ENCODE results near the gene NIPAL3. TPM values are rescaled to one million over a fixed set of nuclear protein-coding genes. Genes with fewer than 3 reads are reported as not detected.
"Not testable (repeated sequence)": the region's sequence is repeated elsewhere in the genome, so short reads cannot be mapped to it uniquely, and the experiment has no call there.

The NIPAL3 gene
- total RNA-seq, 1 donor from 2014 or later = 31.8 TPM

DNA sequence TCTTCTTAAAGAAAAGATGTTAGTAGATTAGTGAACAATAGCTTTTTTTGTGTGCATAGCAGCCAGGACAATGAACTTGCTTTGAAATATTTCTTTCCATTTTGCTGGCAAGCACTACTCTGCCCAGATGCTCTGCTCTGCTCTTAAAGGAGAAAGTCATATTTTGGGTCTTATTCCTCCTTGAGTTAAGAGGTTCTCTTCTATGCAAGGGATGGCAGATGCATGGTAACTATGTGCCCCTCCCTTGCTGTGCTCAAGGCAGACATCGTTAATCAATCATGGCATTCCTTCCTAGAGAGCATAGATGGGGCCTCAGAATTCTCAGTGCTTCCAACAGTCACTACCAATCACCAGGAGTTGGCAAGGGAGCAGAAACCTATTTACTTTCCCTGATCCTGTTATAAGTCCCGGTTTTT, 27.6 kb downstream of the NIPAL3 start:
- no peak for ATAC-seq (ENCODE audit: poor library complexity)
- DNase-seq = no peak
- intact Hi-C loops (cut with DNase I) = no loop called here

DNA sequence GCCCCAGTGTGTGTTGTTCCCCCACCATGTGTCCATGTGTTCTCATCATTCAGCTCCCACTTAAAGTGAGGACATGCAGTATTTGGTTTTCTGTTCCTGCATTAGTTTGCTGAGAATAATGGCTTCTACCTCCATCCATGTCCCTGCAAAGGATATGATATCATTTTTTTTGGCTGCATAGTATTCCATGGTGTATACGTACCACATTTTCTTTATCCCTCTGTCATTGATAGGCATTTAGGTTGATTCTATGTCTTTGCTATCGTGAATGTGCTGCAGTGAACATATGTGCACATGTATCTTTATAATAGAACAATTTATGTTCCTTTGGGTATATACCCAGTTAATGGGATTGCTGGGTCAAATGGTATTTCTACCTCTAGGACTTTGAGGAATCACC, 30.8 kb downstream of the NIPAL3 start:
- ATAC-seq (ENCODE audit: poor library complexity); intact Hi-C loops (cut with DNase I); DNase-seq: not testable (repeated sequence)

DNA sequence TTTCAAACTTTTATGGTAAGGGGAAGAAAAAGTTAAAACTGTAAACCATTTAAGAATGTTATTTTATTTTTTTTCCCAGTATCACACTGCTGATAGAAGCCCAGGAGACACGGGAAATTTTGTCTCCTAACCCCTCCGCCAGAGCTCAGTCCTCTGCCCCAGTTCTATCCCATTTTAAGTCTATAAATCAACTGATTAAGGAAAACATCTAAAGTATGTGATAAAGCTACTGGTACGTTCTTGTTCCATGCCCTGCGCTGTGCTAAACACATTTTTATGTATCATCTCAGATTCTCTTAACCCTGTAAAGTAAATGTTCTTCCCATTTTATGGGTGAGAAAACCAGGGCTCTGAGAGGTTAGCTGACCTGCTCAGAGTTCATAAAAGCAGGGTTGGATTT, 34.7 kb downstream of the NIPAL3 start:
- ATAC-seq (ENCODE audit: poor library complexity) (no peak), DNase-seq (no peak)
- intact Hi-C loops (cut with DNase I) = no loop called here

DNA sequence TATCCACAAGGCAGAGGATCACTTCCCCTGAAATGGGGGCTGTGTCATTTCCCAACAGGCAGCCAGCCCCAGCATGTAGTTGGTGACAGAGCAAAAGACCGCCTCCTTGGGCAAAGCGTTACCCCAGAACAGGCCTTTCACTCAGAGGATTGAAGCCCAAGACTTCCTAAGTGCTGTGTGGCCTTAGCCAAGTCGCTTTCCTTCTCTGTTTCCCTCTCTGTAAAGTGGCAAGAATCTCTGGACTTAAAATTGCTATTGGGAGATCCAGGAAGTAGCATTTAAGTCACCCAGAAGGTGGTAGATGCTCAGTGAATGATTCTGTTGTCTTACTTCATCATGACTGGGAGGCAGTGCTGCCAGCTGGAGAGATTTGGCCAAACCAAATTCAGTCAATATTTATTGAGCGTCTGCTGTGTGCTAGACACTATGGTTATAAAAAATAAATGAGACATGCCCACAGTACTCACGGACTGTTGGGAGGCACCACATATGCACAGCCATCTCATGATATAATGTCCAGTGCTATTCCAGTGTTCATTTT, 35.3 kb downstream of the NIPAL3 start:
- intact Hi-C loops (cut with DNase I) = no loop called here
- no peak for ATAC-seq (ENCODE audit: poor library complexity)
- no peak for DNase-seq

DNA sequence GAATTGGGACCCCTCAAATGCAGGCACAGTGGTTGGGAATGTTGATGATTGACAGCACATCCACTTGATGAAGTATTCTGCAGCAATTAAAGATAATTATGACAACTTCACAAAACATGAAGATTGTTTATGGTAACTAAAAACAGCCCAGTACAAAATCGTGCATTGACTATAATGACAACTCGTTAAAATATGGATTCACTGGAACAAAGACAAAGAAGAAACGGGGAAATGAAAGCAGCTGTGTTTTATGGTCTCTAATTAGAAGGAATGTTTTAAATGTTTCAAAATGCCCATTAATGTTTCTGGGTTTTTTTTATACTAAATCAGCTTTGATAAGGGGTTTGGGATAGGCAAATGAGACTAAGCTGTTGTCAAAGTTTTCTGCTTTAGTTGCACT, 36.1 kb downstream of the NIPAL3 start:
- DNase-seq (no peak), ATAC-seq (ENCODE audit: poor library complexity) (no peak)
- intact Hi-C loops (cut with DNase I) = no loop called here

GRCh38 chr1:24452922-24453485, 37.4 kb downstream of the NIPAL3 start:
- ATAC-seq (ENCODE audit: poor library complexity) (no peak), DNase-seq (no peak)
- intact Hi-C loops (cut with DNase I) = no loop called here

DNA sequence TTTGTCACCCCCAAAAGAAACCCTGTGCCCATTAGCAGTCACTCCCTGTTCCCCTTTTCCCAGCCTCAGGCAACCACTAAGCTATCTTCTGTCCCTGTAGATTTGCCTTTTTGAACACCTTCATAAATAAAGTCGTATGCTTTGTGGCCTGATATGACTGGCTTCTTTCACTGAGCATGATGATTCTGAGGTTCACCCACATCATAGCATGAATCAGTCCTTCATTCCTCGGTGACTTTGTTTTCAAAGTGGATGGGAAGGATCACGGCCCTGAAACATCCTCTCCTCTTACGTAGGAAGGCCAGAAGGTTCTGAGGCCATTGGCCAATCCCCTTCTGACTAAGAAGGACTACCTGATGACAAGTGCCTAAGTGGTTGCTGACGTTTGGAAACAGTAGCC, 39.1 kb downstream of the NIPAL3 start:
- DNase-seq (no peak), ATAC-seq (ENCODE audit: poor library complexity) (no peak)
- intact Hi-C loops (cut with DNase I) = no loop called here

DNA sequence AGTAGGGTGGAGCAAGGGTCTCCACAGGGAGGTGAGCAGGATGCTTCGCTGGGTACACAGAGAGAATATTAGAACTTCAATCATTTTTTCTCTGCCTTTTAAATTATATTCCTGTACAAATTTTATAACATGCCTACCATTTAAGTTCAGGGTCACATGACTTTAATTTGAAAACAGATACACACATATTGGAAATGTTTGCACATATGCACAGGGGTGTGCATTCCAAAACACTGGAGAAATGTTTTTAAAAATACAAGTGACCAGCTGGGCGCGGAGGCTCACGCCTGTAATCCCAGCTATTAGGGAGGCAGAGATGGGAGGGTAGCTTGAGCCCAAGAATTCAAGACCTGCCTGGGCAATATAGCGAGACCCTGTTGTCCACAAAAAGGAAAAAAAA, 39.7 kb downstream of the NIPAL3 start:
- no peak for ATAC-seq (ENCODE audit: poor library complexity)
- intact Hi-C loops (cut with DNase I) = no loop called here
- DNase-seq = no peak

DNA sequence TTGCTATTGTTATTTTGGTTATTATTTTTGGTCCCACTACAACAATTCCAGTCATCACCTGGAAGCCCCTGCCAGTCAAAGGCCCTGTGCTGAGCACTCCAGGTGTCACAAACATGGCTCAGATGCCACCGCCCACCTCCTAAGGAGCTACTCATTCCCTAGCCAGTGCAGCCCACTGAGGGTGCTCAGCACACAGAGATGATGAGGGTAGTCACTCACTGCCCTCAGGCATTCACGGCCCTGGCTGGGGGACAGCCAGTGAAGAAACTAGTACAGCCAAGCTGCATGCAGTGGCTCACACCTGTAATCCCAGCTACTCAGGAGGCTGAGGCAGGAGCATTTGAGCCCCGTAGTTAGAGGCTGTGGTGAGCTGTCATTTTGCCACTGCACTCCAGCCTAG, 42.3 kb downstream of the NIPAL3 start:
- intact Hi-C loops (cut with DNase I) = no loop called here
- no peak for DNase-seq
- no peak for ATAC-seq (ENCODE audit: poor library complexity)

DNA sequence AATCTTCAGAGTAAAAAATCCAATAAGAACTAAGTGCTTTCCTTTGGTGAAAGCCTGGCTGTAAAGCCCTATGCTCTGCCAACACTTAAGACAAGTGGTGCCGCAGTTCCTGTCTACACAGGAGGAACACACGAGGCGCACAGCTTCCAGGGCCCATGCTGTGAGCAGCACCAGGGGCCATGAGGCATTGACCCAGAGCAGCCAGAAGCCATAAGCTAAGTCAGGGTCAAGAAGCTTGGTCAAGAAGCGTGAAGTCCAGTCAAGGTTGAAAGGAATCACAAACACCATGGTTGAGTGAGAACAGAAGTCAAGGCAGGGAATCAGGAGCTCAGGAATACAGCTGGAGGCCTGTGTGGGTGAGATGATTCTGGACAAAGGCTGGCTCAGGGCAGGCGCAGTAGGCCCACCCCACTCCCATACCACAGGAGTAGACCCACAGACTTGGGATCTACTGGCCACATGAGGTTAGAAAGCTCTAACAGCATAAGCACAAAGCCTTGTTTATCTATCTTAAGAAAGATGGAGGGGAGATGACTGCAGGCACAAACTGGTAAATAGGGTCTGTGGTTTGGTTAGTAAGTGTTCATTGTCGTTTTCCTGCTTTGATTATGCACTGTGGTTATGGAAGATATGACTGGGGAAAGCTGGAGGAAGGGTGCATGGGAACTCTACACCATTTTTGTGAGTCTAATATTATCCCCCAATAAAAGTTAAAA, 44.1 kb downstream of the NIPAL3 start:
- intact Hi-C loops (cut with DNase I) = no loop called here
- no peak for ATAC-seq (ENCODE audit: poor library complexity)
- DNase-seq = no peak

DNA sequence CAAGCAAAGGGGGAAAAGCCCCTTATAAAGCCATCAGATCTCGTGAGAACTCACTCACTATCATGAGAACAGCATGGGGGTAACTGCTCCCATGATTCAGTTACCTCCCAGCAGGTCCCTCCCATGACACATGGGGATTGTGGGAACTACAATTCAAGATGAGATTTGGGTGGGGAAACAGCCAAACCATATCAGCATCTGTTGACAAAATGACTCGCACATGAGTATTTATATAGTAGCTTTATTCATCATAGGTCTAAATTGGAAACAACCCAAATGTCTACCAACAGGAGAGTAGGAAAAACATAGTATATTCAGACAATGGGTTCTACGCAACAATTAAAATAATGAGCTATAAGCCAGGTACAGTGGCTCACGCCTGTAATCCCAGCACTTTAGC, 46.5 kb downstream of the NIPAL3 start:
- intact Hi-C loops (cut with DNase I); DNase-seq; ATAC-seq (ENCODE audit: poor library complexity): not testable (repeated sequence)

DNA sequence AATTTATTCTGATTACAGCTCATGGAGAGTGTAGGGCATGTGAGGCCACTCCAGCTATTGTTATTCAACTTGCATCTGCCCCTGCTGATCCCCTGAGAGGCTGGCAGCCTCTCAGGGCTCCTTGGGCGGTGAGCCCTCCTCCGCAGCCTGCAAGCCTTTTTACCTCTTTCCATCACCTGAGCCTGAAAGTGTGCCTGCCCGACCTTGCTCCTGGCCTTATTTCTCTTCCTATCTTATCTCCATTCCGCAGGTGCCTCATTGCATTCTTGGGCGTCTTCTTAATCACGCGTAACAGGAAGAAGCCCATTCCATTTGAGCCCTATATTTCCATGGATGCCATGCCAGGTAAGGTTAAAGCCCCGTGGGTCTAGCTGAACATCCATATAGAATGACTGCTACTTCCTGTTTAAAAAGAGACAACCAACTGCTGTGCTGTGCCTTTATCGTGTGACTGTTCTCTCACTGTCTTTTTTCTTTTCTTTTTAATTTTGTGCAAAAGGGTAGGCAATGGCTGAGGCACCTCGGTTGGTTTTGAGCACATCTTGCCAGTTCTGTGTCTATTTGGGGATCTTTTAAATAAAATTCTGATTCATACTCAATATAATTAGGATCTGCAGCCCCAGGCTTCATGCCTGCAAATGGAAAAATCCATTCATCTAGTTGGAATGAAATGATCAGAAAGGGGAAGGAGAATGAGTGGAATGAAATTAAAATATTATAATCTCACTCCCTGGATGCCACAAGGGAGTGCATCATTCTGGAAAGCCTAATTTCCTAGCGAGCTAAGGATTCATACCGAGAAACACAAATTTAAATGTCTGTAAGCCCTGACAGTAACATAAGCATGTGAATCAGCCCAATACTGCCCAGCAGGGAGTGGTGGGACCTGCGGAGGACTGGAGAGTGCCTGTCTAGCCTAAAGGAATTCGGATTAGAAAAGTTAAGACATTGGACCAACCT, 48.5 kb downstream of the NIPAL3 start:
- ATAC-seq (ENCODE audit: poor library complexity) = no peak
- intact Hi-C loops (cut with DNase I) = no loop called here
- no peak for DNase-seq

- ATAC-seq (ENCODE audit: poor library complexity) (no peak), DNase-seq (no peak)
- intact Hi-C loops (cut with DNase I) = no loop called here
Observed at GRCh38 chr1:24465099-24465498, 49.5 kb downstream of the NIPAL3 start.

GRCh38 chr1:24465638-24466037, 50.0 kb downstream of the NIPAL3 start:
- DNase-seq (no peak), ATAC-seq (ENCODE audit: poor library complexity) (no peak)
- intact Hi-C loops (cut with DNase I) = no loop called here

DNA sequence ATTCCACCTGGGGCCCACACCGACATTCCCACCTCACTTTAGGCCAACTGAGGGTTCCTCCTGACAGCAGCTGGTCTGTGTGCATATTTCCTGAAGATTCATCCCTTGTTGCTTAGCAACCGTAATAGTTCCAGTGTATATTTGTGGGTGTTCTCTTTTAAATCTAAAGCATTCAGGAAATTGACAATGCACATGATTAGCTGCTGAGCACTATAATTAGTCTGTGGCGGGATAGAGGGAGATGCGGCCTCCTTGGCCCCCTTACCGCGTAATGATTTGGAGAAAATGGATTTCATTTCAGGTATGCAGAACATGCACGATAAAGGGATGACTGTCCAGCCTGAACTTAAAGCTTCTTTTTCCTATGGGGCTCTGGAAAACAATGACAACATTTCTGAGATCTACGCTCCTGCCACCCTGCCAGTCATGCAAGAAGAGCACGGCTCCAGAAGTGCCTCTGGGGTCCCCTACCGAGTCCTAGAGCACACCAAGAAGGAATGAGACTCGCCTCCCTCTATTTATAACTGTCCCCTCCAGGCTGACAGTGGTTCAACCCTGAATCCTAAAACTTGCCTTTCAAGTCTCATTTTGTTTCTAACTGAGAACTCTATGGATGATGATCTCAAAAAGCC, 53.2 kb downstream of the NIPAL3 start:
- DNase-seq = no peak
- ATAC-seq (ENCODE audit: poor library complexity) = no peak
- intact Hi-C loops (cut with DNase I) = no loop called here

DNA sequence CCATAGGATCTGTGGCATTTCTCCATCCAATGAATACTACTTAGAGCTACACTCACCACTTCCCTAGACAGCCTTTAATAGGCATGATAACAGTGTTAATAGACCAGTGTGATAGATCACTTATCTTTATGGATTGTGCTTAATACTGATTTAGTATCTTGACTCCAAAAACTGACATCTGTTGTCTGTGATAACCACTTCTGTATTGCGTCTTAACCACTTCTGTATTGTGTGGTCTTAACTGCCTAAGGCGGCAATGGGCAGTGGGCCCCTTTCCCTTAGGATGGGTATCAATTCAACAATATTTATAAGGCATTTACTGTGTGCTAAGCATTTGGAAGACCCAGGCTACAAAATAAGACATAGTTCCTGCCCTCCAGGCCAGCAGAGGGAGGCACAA, 55.0 kb downstream of the NIPAL3 start:
- no peak for ATAC-seq (ENCODE audit: poor library complexity)
- intact Hi-C loops (cut with DNase I) = no loop called here
- no peak for DNase-seq

GRCh38 chr1:24472527-24473251, 57.1 kb downstream of the NIPAL3 start:
- intact Hi-C loops (cut with DNase I) = no loop called here
- DNase-seq (no peak), ATAC-seq (ENCODE audit: poor library complexity) (no peak)

GRCh38 chr1:24474193-24474592, 58.6 kb downstream of the NIPAL3 start:
- ATAC-seq (ENCODE audit: poor library complexity) (no peak), DNase-seq (no peak)
- intact Hi-C loops (cut with DNase I) = no loop called here
